H1 (cell line): ENCODE measurements around the gene RBM38. TPM values are rescaled to one million over a fixed set of nuclear protein-coding genes. Genes with fewer than 3 reads are reported as not detected.
A peak's percentile ranks its signal among the peaks of the same experiment; 100 is the strongest.

Source experiments
- CTCF ChIA-PET: fragments of 300-600 bp; sonication (Branson Sonifier 250); formaldehyde crosslinking; loops from one replicate; lab custom pipeline; 2021; ENCODE audit not compliant: partially characterized antibody; lab: Charles Lee
- POLR2A ChIA-PET: fragments of 300-600 bp; sonication (Branson Sonifier 250); formaldehyde crosslinking; loops from one replicate; lab custom pipeline; 2021; ENCODE audit warnings: inconsistent platforms; ENCODE audit not compliant: partially characterized antibody; lab: Charles Lee
- DNase-seq, 2 experiments: peaks; one replicate each; pipeline versions ENCODE4 v3.0.0 to v3.0.0-alpha.2; 2010 to 2022; ENCODE audit warnings: low spot score in 2 of 2, low read depth in 1 of 2, mixed read lengths in 1 of 2
- FAIRE-seq: peaks from 2 replicates; lab custom pipeline; 2011; peaks lifted over from hg19 to GRCh38; lab: Jason Lieb, UNC
- H2AFZ ChIP-seq: 2 replicates; pipeline ENCODE4 v1.8.1; 2012; ENCODE audit warnings: low read length, inconsistent platforms
- H2AK5ac ChIP-seq: 2 replicates; pipeline ENCODE4 v1.6.1; 2013; ENCODE audit warnings: low read depth, low read length
- H2BK120ac ChIP-seq: replicated peaks from 2 replicates; pipeline ENCODE3; 2013; ENCODE audit warnings: low read depth, low read length, inconsistent platforms
- H2BK12ac ChIP-seq: 2 replicates; pipeline ENCODE4 v1.6.1; 2013; ENCODE audit warnings: low read depth, low read length
- H2BK15ac ChIP-seq: 2 replicates; pipeline ENCODE4 v1.6.1; 2013; ENCODE audit warnings: low read length
- H2BK20ac ChIP-seq: 2 replicates; pipeline ENCODE4 v1.6.1; 2013; ENCODE audit warnings: low read length
- H2BK5ac ChIP-seq: 2 replicates; pipeline ENCODE4 v1.6.1; 2013; ENCODE audit warnings: low read depth, low read length
- H3K14ac ChIP-seq: 2 replicates; pipeline ENCODE4 v1.6.1; 2013; ENCODE audit warnings: inconsistent platforms; ENCODE audit not compliant: insufficient read length
- H3K18ac ChIP-seq: 2 replicates; pipeline ENCODE4 v1.6.1; 2013; ENCODE audit warnings: low read length; ENCODE audit errors: extremely low read depth
- H3K23ac ChIP-seq: 2 replicates; pipeline ENCODE4 v1.6.1; 2013; ENCODE audit warnings: inconsistent platforms; ENCODE audit not compliant: insufficient read length
- H3K23me2 ChIP-seq: 2 replicates; pipeline ENCODE4 v1.6.1; 2013; ENCODE audit warnings: low read depth, low read length
- H3K27ac ChIP-seq: 2 replicates; pipeline ENCODE4 v1.6.1; 2011; ENCODE audit warnings: low read depth, low read length, inconsistent platforms
- H3K27me3 ChIP-seq, 4 experiments: replicated peaks in 1 of 4; 1 replicate in 1 of 4; 2 replicates in 3 of 4; pipeline versions ENCODE4 v1.6.1 to v1.8.1; 2011 to 2013; ENCODE audit warnings: low read length in 3 of 4, mild to moderate bottlenecking in 3 of 4, inconsistent platforms in 2 of 4, mixed read lengths in 2 of 4, moderate library complexity in 1 of 4; ENCODE audit not compliant: control insufficient read depth in 3 of 4, insufficient read depth in 3 of 4; ENCODE audit errors: extremely low read depth in 1 of 4
- H3K36me3 ChIP-seq, 4 experiments: 2 replicates each; pipeline versions ENCODE4 v1.6.1 to v1.8.1; 2011 to 2013; ENCODE audit warnings: mild to moderate bottlenecking in 4 of 4, low read length in 3 of 4, moderate library complexity in 2 of 4, control low read depth in 1 of 4, inconsistent platforms in 1 of 4; ENCODE audit not compliant: insufficient read depth in 4 of 4, control insufficient read depth in 2 of 4
- H3K4ac ChIP-seq: replicated peaks from 2 replicates; pipeline ENCODE3; 2013; ENCODE audit warnings: low read length, low read depth, mixed read lengths, inconsistent platforms; ENCODE audit not compliant: insufficient read length
- H3K4me1 ChIP-seq, 4 experiments: replicated peaks in 1 of 4; 1 replicate in 1 of 4; 2 replicates in 3 of 4; pipeline versions ENCODE4 v1.6.1 to v1.8.1; 2011 to 2013; ENCODE audit warnings: low read length in 3 of 4, inconsistent platforms in 2 of 4, mixed read lengths in 1 of 4; ENCODE audit not compliant: insufficient read depth in 4 of 4, control insufficient read depth in 3 of 4
- H3K4me2 ChIP-seq, 2 experiments: 2 replicates each; pipeline versions ENCODE4 v1.6.1 to v1.8.1; 2011 to 2013; ENCODE audit warnings: low read depth in 2 of 2, low read length in 2 of 2, control low read depth in 1 of 2, inconsistent platforms in 1 of 2, mild to moderate bottlenecking in 1 of 2; ENCODE audit not compliant: insufficient read depth in 1 of 2
- H3K4me3 ChIP-seq, 4 experiments: fragments of 200-600, 300-600 bp in 1 of 4; sonication (generic), shearing (Covaris generic), sonication (Bioruptor Twin) in 1 of 4; 2 replicates each; pipeline versions ENCODE4 v1.5.1 to v1.8.1; 2011 to 2016; ENCODE audit warnings: low read length in 4 of 4, low read depth in 3 of 4, control low read depth in 2 of 4, inconsistent platforms in 2 of 4, mild to moderate bottlenecking in 2 of 4, mixed read lengths in 1 of 4, moderate library complexity in 1 of 4; ENCODE audit not compliant: insufficient read depth in 2 of 4; ENCODE audit errors: extremely low read depth in 1 of 4
- H3K56ac ChIP-seq: replicated peaks from 2 replicates; pipeline ENCODE3; 2013; ENCODE audit warnings: low read depth, mild to moderate bottlenecking, mixed read lengths, low read length, inconsistent platforms; ENCODE audit not compliant: insufficient read length
- H3K79me1 ChIP-seq: 2 replicates; pipeline ENCODE4 v1.6.1; 2013; ENCODE audit warnings: low read depth, low read length, control low read depth
- H3K79me2 ChIP-seq, 2 experiments: 2 replicates each; pipeline versions ENCODE4 v1.6.1 to v1.8.1; 2012 to 2013; ENCODE audit warnings: low read length in 2 of 2, mild to moderate bottlenecking in 2 of 2, inconsistent platforms in 1 of 2; ENCODE audit not compliant: insufficient read depth in 2 of 2, control insufficient read depth in 1 of 2
- H3K9ac ChIP-seq, 4 experiments: replicated peaks in 1 of 4; 1 replicate in 1 of 4; 2 replicates in 3 of 4; pipeline versions ENCODE4 v1.6.1 to v1.8.1; 2011 to 2013; ENCODE audit warnings: low read depth in 3 of 4, low read length in 3 of 4, control low read depth in 2 of 4, mild to moderate bottlenecking in 2 of 4, moderate library complexity in 2 of 4, inconsistent platforms in 1 of 4; ENCODE audit errors: extremely low read depth in 1 of 4
- H3K9me3 ChIP-seq, 2 experiments: 2 replicates each; pipeline versions ENCODE4 v1.6.1 to v1.8.1; 2012 to 2013; ENCODE audit warnings: mild to moderate bottlenecking in 2 of 2, moderate library complexity in 2 of 2, control low read depth in 1 of 2, inconsistent platforms in 1 of 2, low read depth in 1 of 2, low read length in 1 of 2, mixed read lengths in 1 of 2; ENCODE audit not compliant: insufficient read depth in 2 of 2
- H4K20me1 ChIP-seq, 2 experiments: replicated peaks in 1 of 2; 2 replicates each; pipeline versions ENCODE3 to v1.8.1; 2011 to 2013; ENCODE audit warnings: inconsistent platforms in 2 of 2, low read length in 2 of 2, mild to moderate bottlenecking in 1 of 2; ENCODE audit not compliant: insufficient read depth in 2 of 2, control insufficient read depth in 1 of 2
- H4K5ac ChIP-seq: 2 replicates; pipeline ENCODE4 v1.6.1; 2013; ENCODE audit warnings: low read length, low read depth, mixed read lengths, inconsistent platforms; ENCODE audit not compliant: insufficient read length
- H4K8ac ChIP-seq: 2 replicates; pipeline ENCODE4 v1.8.0; 2013; ENCODE audit warnings: mild to moderate bottlenecking, moderate library complexity, low read length, inconsistent platforms; ENCODE audit not compliant: insufficient read depth; ENCODE audit errors: extremely low read depth
- H4K91ac ChIP-seq: replicated peaks from 2 replicates; pipeline ENCODE3; 2013; ENCODE audit warnings: low read length, mixed read lengths, inconsistent platforms; ENCODE audit not compliant: insufficient read length
- BRCA1 ChIP-seq: IDR thresholded peaks from 2 replicates; pipeline ENCODE4 v1.6.1; 2012; ENCODE audit warnings: low read depth, low read length, improper control_type of control experiment
- CHD2 ChIP-seq: IDR thresholded peaks from 2 replicates; pipeline ENCODE4 v1.6.1; 2012; ENCODE audit warnings: low read length, improper control_type of control experiment
- CTCF ChIP-seq, 3 experiments: IDR thresholded peaks; 1 replicate in 2 of 3; 2 replicates in 1 of 3; pipeline versions ENCODE4 v1.5.1 to v1.6.1; 2011; ENCODE audit warnings: low read length in 3 of 3, mild to moderate bottlenecking in 3 of 3, inconsistent platforms in 2 of 3, low read depth in 1 of 3, moderate library complexity in 1 of 3; ENCODE audit not compliant: insufficient read depth in 1 of 3; ENCODE audit errors: control extremely low read depth in 1 of 3
- JUN ChIP-seq: IDR thresholded peaks from 2 replicates; pipeline ENCODE4 v1.6.1; 2011; ENCODE audit warnings: low read depth, mild to moderate bottlenecking, improper control_type of control experiment, low read length
- KDM4A ChIP-seq: IDR thresholded peaks from one replicate; pipeline ENCODE4 v1.7.1; 2012; ENCODE audit warnings: low read depth, mild to moderate bottlenecking, moderate library complexity, low read length, inconsistent platforms; ENCODE audit not compliant: severe bottlenecking
- SP2 ChIP-seq: IDR thresholded peaks from 2 replicates; pipeline ENCODE4 v1.6.1; 2012; ENCODE audit warnings: mild to moderate bottlenecking, low read length, inconsistent platforms
- SUZ12 ChIP-seq: fragments of 200-600 bp; sonication (generic); IDR thresholded peaks from 2 replicates; pipeline ENCODE4 v1.6.1; 2012; ENCODE audit warnings: mild to moderate bottlenecking, inconsistent platforms, low read length, moderate library complexity, mixed read lengths
- TAF7 ChIP-seq: optimal IDR thresholded peaks from 2 replicates; pipeline ENCODE3; 2011; ENCODE audit warnings: low read depth, mild to moderate bottlenecking, inconsistent platforms, low read length, moderate library complexity, borderline replicate concordance
- WGBS, 2 experiments: shearing (Covaris generic) in 1 of 2; methylation state at CpG; one replicate each; pipeline versions ENCODE4 v1.1.6 to v1.1.7; 2013 to 2015; ENCODE audit warnings: low lambda C conversion rate in 2 of 2, mixed read lengths in 2 of 2, inconsistent platforms in 1 of 2, low coverage in 1 of 2, missing lambda C conversion rate in 1 of 2; ENCODE audit not compliant: insufficient replicate concordance in 2 of 2, insufficient coverage in 1 of 2, insufficient read length in 1 of 2; ENCODE audit errors: extremely low coverage in 1 of 2, missing lambda C conversion rate in 1 of 2; 5-methylcytosine and 5-hydroxymethylcytosine counted together
- polyA plus RNA-seq, 7 experiments: library from polyadenylated mRNA; depleted of rRNA in 3 of 7; stranded (reverse) in 5 of 7; unstranded in 2 of 7; fragments of >200 nt in 5 of 7; fragments of 200-250 nt in 2 of 7; gene quantifications; 1 replicate in 5 of 7; 2 replicates in 1 of 7; 4 replicates in 1 of 7; pipeline versions ENCODE4 v1.2.1 to v1.2.3, GENCODE V29; 2011 to 2013; ENCODE audit warnings: missing spikeins in 2 of 7, mixed read lengths in 2 of 7
- total RNA-seq: library from RNA; stranded (reverse); fragmentation: NEBNext Ultra II Directional; extraction: Animal tissue kit (Norgen Biotek cat#: 25700); gene quantifications from 2 replicates; pipeline ENCODE4 v1.2.1, GENCODE V29; 2021

Gene RBM38
- total and polyA plus RNA-seq, 2 of the 8 experiments (the other 6 are each of a cell fraction or from before 2014, with no cell fraction given): 57.7 to 109 TPM

DNA sequence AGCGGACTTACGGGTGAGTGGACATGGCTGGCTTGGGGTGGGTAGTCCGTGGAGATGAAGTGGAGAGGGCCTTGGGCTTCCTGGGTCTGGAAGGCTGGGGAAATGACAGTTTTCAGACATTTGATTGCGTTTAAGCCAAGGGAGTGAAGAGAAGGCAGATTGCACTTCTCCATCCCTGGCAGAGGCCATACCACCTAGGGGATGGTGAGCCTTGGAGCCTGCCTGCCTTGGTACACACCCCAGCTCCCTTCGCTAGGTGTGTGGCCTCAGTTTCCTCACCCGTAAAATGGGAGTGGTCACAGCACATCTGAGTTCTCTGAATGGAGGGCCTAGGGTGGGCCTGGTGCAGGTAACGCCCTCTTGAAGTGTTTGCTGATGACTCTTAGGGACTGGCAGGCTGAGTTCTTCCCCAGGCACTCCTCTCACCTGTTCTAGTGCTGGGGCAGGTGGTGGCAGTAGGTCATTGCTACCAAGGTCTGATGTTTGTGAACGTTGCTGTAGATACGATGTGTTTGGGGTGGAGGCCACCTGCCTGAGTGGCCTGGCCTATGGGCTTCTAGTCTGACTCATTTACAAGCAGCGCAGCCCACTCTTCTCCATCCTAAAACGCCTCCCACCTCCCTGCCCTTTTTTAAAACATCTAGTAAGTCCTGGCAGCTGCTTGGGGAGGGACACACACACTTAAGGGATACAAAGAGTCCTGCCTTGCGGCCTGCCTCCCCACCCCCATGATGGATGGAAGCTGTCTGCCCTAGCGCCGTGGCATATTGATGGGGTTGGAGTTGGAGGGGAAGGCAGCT lies 2.3 kb downstream of the RBM38 start:
- no peak overlapping the region for H3K14ac ChIP-seq
- H2BK12ac ChIP-seq: no peak overlapping the region
- no peak overlapping the region for H3K9ac ChIP-seq
- no peak overlapping the region for H3K56ac ChIP-seq
- H3K36me3 ChIP-seq: peaks cover 15 to 41% (median 21%) of the 10 kb centered on the region in 4 experiments; a peak in 7 of 8 replicates
- H4K5ac ChIP-seq: no peak overlapping the region
- peaks cover 5 to 60% of the 10 kb centered on the region in 2 experiments; a peak in 3 of 4 replicates for H3K79me2 ChIP-seq
- H2BK20ac ChIP-seq: no peak overlapping the region
- H3K79me1 ChIP-seq: peaks cover 32% of the 10 kb centered on the region
- no peaks in the 10 kb centered on the region for H3K9me3 ChIP-seq
- peaks cover 5 to 27% (median 18%) of the 10 kb centered on the region in 4 experiments for H3K4me1 ChIP-seq
- H3K4me3 ChIP-seq: no peak overlapping the region
- peak overlapping the region; percentile 32; the same call in 1 of the 2 replicates for H3K18ac ChIP-seq
- no peak overlapping the region for H3K27ac ChIP-seq
- no peak overlapping the region for H2BK120ac ChIP-seq
- FAIRE-seq: no peak
- H4K91ac ChIP-seq: no peak overlapping the region
- H2AK5ac ChIP-seq: peak overlapping the region; percentile 7; the same call in 1 of the 2 replicates
- DNase-seq: no peak
- H3K4ac ChIP-seq: no peak overlapping the region
- WGBS, 2 experiments: 90% methylated on average over 14 of the region's 14 CpGs; no CpG with 5 or more reads in 1 of the 2 experiments
- H3K23me2 ChIP-seq: peaks cover 5% of the 10 kb centered on the region; the same call in 1 of the 2 replicates
- no peak overlapping the region; the same call in 1 of the 2 replicates for H4K8ac ChIP-seq
- no peak overlapping the region for H2AFZ ChIP-seq
- CTCF ChIA-PET: interaction anchor here (0.6 to 2.0 kb wide), 4 partner anchors 22 to 102 kb away, joined by 3 to 5 read pairs (median 4); no protein-coding TSS in a partner anchor
- TF ChIP-seq JUN: no peak
- TF ChIP-seq KDM4A: no peak
- TF ChIP-seq CHD2: no peak
- no peak for TF ChIP-seq BRCA1
- no peak for TF ChIP-seq SUZ12
- TF ChIP-seq TAF7: no peak
- no peak for TF ChIP-seq CTCF (IDR thresholded peaks at IDR 0.05; ENCODE audit: control extremely low read depth in 1 of 3, insufficient read depth in 1 of 3, low read depth in 1 of 3, low read length in 3 of 3)
- no peak for TF ChIP-seq SP2
- POLR2A ChIA-PET: interaction anchor here (1.0 to 3.2 kb wide), 5 partner anchors 8 to 25 kb away, joined by 3 to 11 read pairs (median 3); no protein-coding TSS in a partner anchor
- no peak overlapping the region for H2BK15ac ChIP-seq
- peaks cover 0 to 10% (median 4%) of the 10 kb centered on the region in 4 experiments; a peak in 4 of 7 replicates for H3K27me3 ChIP-seq
- 0 out of 2 replicates have a peak overlapping the region, but pooled peaks have one; percentile 68 for H2BK5ac ChIP-seq
- H3K4me2 ChIP-seq: peak overlapping the region in 1 of 2 experiments; percentile 58; a peak in 1 of 4 replicates
- H4K20me1 ChIP-seq: peaks cover 23 to 35% of the 10 kb centered on the region in 2 experiments
- H3K23ac ChIP-seq: no peak overlapping the region
